Measurements from ENCODE around the gene PPP3R1. TPM values are rescaled to one million over a fixed set of nuclear protein-coding genes. Genes with fewer than 3 reads are reported as not detected.

The PPP3R1 gene
- total RNA-seq, 5 donors from 2014 or later (not counting 1 experiment from before 2014, with no cell fraction given): 53.2 to 65.0 (median 57.7) TPM

GRCh38 chr2:68193787-68194372, 58.5 kb downstream of the PPP3R1 start:
- ATAC-seq (replicated peaks in 1 of 4) (no peak), DNase-seq (no peak)
- ChIA-PET CTCF (interaction anchor here in 1 of 2 donors (0.7 to 3.9 kb wide), 8 partner anchors 10 to 91 kb away, joined by 3 to 48 read pairs (median 4); no protein-coding TSS in a partner anchor), POLR2A (interaction anchor here (0.6 to 0.7 kb wide), 4 partner anchors 13 to 650 kb away, joined by 3 to 5 read pairs (median 3); no protein-coding TSS in a partner anchor)
- Mint-ChIP-seq H3K36me3 (no peaks in the 10 kb centered on the region), H3K4me1 (peaks cover 62 to 70% (median 69%) of the 10 kb centered on the region in 3 donors), H3K27ac (no peak overlapping the region), H3K9me3 (no peaks in the 10 kb centered on the region), H3K4me3 (no peak overlapping the region), H3K27me3 (no peaks in the 10 kb centered on the region)
- Histone ChIP-seq H3K27me3 (replicated peaks in 1 of 2; ENCODE audit: control insufficient read depth in 2 of 2, extremely low read depth in 1 of 2, insufficient read depth in 2 of 2, low read length in 1 of 2) (no peaks in the 10 kb centered on the region), H3K4me1 (ENCODE audit: control insufficient read depth in 1 of 2, extremely low read depth in 1 of 2, insufficient read depth in 2 of 2, low read length in 2 of 2) (peaks cover 2 to 8% of the 10 kb centered on the region in 2 experiments), H3K4me3 (ENCODE audit: control insufficient read depth in 1 of 2, extremely low read depth in 1 of 2, low read length in 1 of 2) (no peak overlapping the region), H3K9me3 (no peaks in the 10 kb centered on the region), H3K27ac (ENCODE audit: low read length) (no peak overlapping the region), H3K36me3 (ENCODE audit: control insufficient read depth in 2 of 2, extremely low read depth in 1 of 2, insufficient read depth in 1 of 2, low read length in 1 of 2) (no peaks in the 10 kb centered on the region)
- 100% methylated on average over 1 of the region's 4 CpGs for WGBS (ENCODE audit: insufficient coverage)

- Mint-ChIP-seq H3K27me3 (no peaks in the 10 kb centered on the region), H3K36me3 (no peaks in the 10 kb centered on the region), H3K4me3 (no peak overlapping the region), H3K9me3 (no peaks in the 10 kb centered on the region), H3K27ac (peak overlapping the region; percentile 12 to 56), H3K4me1 (peaks cover 68 to 74% (median 71%) of the 10 kb centered on the region in 3 donors)
- ChIA-PET POLR2A (interaction anchor here in 1 of 2 donors (0.6 kb wide), 1 partner anchor 14 kb away, joined by 3 read pairs; no protein-coding TSS in a partner anchor), CTCF (interaction anchor here in 1 of 2 donors (0.7 to 1.7 kb wide), 7 partner anchors 9 to 101 kb away, joined by 3 to 6 read pairs (median 3); partner anchors contain the start of gene PPP3R1)
- peaks cover 4 to 10% of the 10 kb centered on the region in 2 experiments for H3K4me1 ChIP-seq (ENCODE audit: control insufficient read depth in 1 of 2, extremely low read depth in 1 of 2, insufficient read depth in 2 of 2, low read length in 2 of 2)
- H3K27ac ChIP-seq (ENCODE audit: low read length): peak overlapping the region; percentile 12
- no peak for ATAC-seq (replicated peaks in 1 of 4)
- no peak for DNase-seq
- WGBS (ENCODE audit: insufficient coverage): no CpG with 5 or more reads among the region's 3 CpGs
- no peaks in the 10 kb centered on the region for H3K9me3 ChIP-seq
- H3K36me3 ChIP-seq (ENCODE audit: control insufficient read depth in 2 of 2, extremely low read depth in 1 of 2, insufficient read depth in 1 of 2, low read length in 1 of 2): no peaks in the 10 kb centered on the region
- H3K4me3 ChIP-seq (ENCODE audit: control insufficient read depth in 1 of 2, extremely low read depth in 1 of 2, low read length in 1 of 2): no peak overlapping the region
- H3K27me3 ChIP-seq (replicated peaks in 1 of 2; ENCODE audit: control insufficient read depth in 2 of 2, extremely low read depth in 1 of 2, insufficient read depth in 2 of 2, low read length in 1 of 2): no peaks in the 10 kb centered on the region
Observed at GRCh38 chr2:68193144-68193543, 59.2 kb downstream of the PPP3R1 start.

GRCh38 chr2:68190991-68191731, 61.2 kb downstream of the PPP3R1 start:
- Histone ChIP-seq H3K9me3 (no peaks in the 10 kb centered on the region), H3K27me3 (replicated peaks in 1 of 2; ENCODE audit: control insufficient read depth in 2 of 2, extremely low read depth in 1 of 2, insufficient read depth in 2 of 2, low read length in 1 of 2) (no peaks in the 10 kb centered on the region), H3K27ac (ENCODE audit: low read length) (no peak overlapping the region), H3K4me3 (ENCODE audit: control insufficient read depth in 1 of 2, extremely low read depth in 1 of 2, low read length in 1 of 2) (no peak overlapping the region), H3K4me1 (ENCODE audit: control insufficient read depth in 1 of 2, extremely low read depth in 1 of 2, insufficient read depth in 2 of 2, low read length in 2 of 2) (peaks cover 4 to 10% of the 10 kb centered on the region in 2 experiments), H3K36me3 (ENCODE audit: control insufficient read depth in 2 of 2, extremely low read depth in 1 of 2, insufficient read depth in 1 of 2, low read length in 1 of 2) (peaks cover 0 to 10% of the 10 kb centered on the region in 2 donors)
- CTCF ChIA-PET: interaction anchor here in 1 of 2 donors (1.5 to 1.9 kb wide), 2 partner anchors 9 to 33 kb away, joined by 3 to 7 read pairs; partner anchors contain the start of gene PNO1
- peak in 3 of 4 experiments; percentile 17 to 56 (median 38) for ATAC-seq (replicated peaks in 1 of 4)
- no peaks in the 10 kb centered on the region for H3K27me3 Mint-ChIP-seq
- peaks cover 63 to 77% (median 72%) of the 10 kb centered on the region in 3 donors for H3K4me1 Mint-ChIP-seq
- H3K4me3 Mint-ChIP-seq: no peak overlapping the region
- POLR2A ChIA-PET: interaction anchor here in 1 of 2 donors (0.5 to 0.6 kb wide), 2 partner anchors 22 to 126 kb away, joined by 4 to 7 read pairs; no protein-coding TSS in a partner anchor
- no peaks in the 10 kb centered on the region for H3K9me3 Mint-ChIP-seq
- peaks cover 6% of the 10 kb centered on the region for H3K36me3 Mint-ChIP-seq
- H3K27ac Mint-ChIP-seq: peak overlapping the region; percentile 50 to 58
- no CpG with 5 or more reads among the region's 3 CpGs for WGBS (ENCODE audit: insufficient coverage)
- DNase-seq: no peak

- ChIA-PET CTCF (interaction anchor here in 1 of 2 donors (0.5 to 2.1 kb wide), 11 partner anchors 8 to 251 kb away, joined by 3 to 9 read pairs (median 6); partner anchors contain the start of gene PPP3R1), POLR2A (interaction anchor here in 1 of 2 donors (0.7 kb wide), 1 partner anchor 521 kb away, joined by 5 read pairs; no protein-coding TSS in a partner anchor)
- no peaks in the 10 kb centered on the region for H3K27me3 Mint-ChIP-seq
- peak overlapping the region; percentile 41 to 58 for H3K27ac Mint-ChIP-seq
- peaks cover 11% of the 10 kb centered on the region for H3K36me3 Mint-ChIP-seq
- DNase-seq (peak in 2 of 35 experiments; percentile 4 to 40), ATAC-seq (replicated peaks in 1 of 4) (peak in 1 of 4 experiments; percentile 38)
- WGBS (ENCODE audit: insufficient coverage): 100% methylated on average over 1 of the region's 15 CpGs
- H3K4me3 Mint-ChIP-seq: no peak overlapping the region
- Histone ChIP-seq H3K9me3 (no peaks in the 10 kb centered on the region), H3K4me3 (ENCODE audit: control insufficient read depth in 1 of 2, extremely low read depth in 1 of 2, low read length in 1 of 2) (no peak overlapping the region), H3K27ac (ENCODE audit: low read length) (no peak overlapping the region), H3K27me3 (replicated peaks in 1 of 2; ENCODE audit: control insufficient read depth in 2 of 2, extremely low read depth in 1 of 2, insufficient read depth in 2 of 2, low read length in 1 of 2) (no peaks in the 10 kb centered on the region), H3K4me1 (ENCODE audit: control insufficient read depth in 1 of 2, extremely low read depth in 1 of 2, insufficient read depth in 2 of 2, low read length in 2 of 2) (peaks cover 4 to 10% of the 10 kb centered on the region in 2 experiments), H3K36me3 (ENCODE audit: control insufficient read depth in 2 of 2, extremely low read depth in 1 of 2, insufficient read depth in 1 of 2, low read length in 1 of 2) (peaks cover 0 to 15% of the 10 kb centered on the region in 2 donors)
- no peaks in the 10 kb centered on the region for H3K9me3 Mint-ChIP-seq
- peaks cover 54 to 71% (median 66%) of the 10 kb centered on the region in 3 donors for H3K4me1 Mint-ChIP-seq
Observed at GRCh38 chr2:68189991-68190784, 62.1 kb downstream of the PPP3R1 start.

- H3K36me3 ChIP-seq (ENCODE audit: control insufficient read depth in 2 of 2, extremely low read depth in 1 of 2, insufficient read depth in 1 of 2, low read length in 1 of 2): peaks cover 0 to 24% of the 10 kb centered on the region in 2 donors
- H3K4me1 ChIP-seq (ENCODE audit: control insufficient read depth in 1 of 2, extremely low read depth in 1 of 2, insufficient read depth in 2 of 2, low read length in 2 of 2): peaks cover 3 to 10% of the 10 kb centered on the region in 2 experiments
- WGBS (ENCODE audit: insufficient coverage): 92% methylated on average over 2 of the region's 5 CpGs
- no peaks in the 10 kb centered on the region for H3K9me3 ChIP-seq
- CTCF ChIA-PET: interaction anchor here in 1 of 2 donors (0.6 to 2.1 kb wide), 10 partner anchors 9 to 1118 kb away, joined by 3 to 9 read pairs (median 4); partner anchors contain the start of gene PPP3R1
- H3K27me3 ChIP-seq (replicated peaks in 1 of 2; ENCODE audit: control insufficient read depth in 2 of 2, extremely low read depth in 1 of 2, insufficient read depth in 2 of 2, low read length in 1 of 2): no peaks in the 10 kb centered on the region
- H3K4me1 Mint-ChIP-seq: peaks cover 55 to 67% (median 62%) of the 10 kb centered on the region in 3 donors
- no peaks in the 10 kb centered on the region for H3K27me3 Mint-ChIP-seq
- ATAC-seq (replicated peaks in 1 of 4): peak in 1 of 4 experiments; percentile 34
- H3K4me3 ChIP-seq (ENCODE audit: control insufficient read depth in 1 of 2, extremely low read depth in 1 of 2, low read length in 1 of 2): no peak overlapping the region
- H3K27ac ChIP-seq (ENCODE audit: low read length): peak overlapping the region; percentile 38
- H3K4me3 Mint-ChIP-seq: peak overlapping the region in 2 of 3 donors; percentile 25 to 32
- H3K27ac Mint-ChIP-seq: peak overlapping the region in 1 of 2 donors; percentile 79
- peaks cover 11% of the 10 kb centered on the region for H3K36me3 Mint-ChIP-seq
- POLR2A ChIA-PET: interaction anchor here (0.6 to 0.8 kb wide), 2 partner anchors 32 to 36 kb away, joined by 3 to 18 read pairs; no protein-coding TSS in a partner anchor
- H3K9me3 Mint-ChIP-seq: no peaks in the 10 kb centered on the region
- DNase-seq: peak in 1 of 35 experiments; percentile 31
Observed at GRCh38 chr2:68188831-68189230, 63.5 kb downstream of the PPP3R1 start.

Measured in T-cell (primary cell).